Epithelial cell of proximal tubule (primary cell): ENCODE measurements around the gene MPO. TPM values are rescaled to one million over a fixed set of nuclear protein-coding genes. Genes with fewer than 3 reads are reported as not detected.

Experiments used
- DNase-seq: peaks from one replicate; pipeline ENCODE4 v3.0.0-alpha.2; 2011; ENCODE audit warnings: low read depth
- H3K4me3 ChIP-seq: 2 replicates; pipeline ENCODE4 v1.5.1; 2011; ENCODE audit warnings: low read depth, mild to moderate bottlenecking, low read length
- CTCF ChIP-seq: conservative IDR thresholded peaks from 2 replicates; pipeline ENCODE4 v1.5.1; 2012; ENCODE audit warnings: low read depth, mild to moderate bottlenecking, low read length
- total RNA-seq: library from RNA; depleted of rRNA; stranded (reverse); fragments of >200 nt; gene quantifications from 2 replicates; pipeline ENCODE4 v1.2.3, GENCODE V29; 2015

The MPO gene
- total RNA-seq, 1 donor from 2014 or later = not detected

DNA sequence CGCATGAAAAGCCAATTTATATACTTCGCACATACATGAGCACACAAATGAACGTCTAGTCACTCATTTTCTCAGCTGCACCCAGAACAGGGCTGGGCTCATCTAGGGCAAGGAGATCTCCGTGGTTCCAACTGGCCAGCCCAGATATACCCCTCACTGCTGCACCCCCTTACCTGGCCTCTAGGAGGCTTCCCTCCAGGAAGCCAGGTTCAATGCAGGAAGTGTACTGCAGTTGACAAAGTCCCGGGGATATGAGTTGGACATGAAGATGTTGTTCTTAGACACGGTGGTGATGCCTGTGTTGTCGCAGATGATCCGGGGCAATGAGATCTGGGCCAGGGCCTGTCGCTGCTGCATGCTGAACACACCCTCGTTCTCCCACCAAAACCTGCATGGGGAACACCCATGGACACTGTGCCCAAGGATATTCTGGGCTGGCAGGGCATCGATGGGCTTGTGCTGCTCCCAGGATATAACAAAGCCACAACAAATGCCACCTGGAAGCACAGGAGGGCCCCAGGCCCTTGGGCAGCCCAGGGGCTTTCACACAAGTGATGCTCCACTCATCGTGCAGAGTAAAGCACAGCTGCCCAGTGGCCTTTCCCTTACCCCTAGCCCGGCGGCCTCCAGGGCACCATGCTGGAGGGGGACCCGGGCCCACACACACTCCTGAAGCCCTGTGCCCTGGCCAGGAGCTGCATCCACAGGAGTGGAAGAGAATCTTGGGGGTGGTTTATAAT, 10.1 kb downstream of the MPO start:
- peak; percentile 24 for TF ChIP-seq CTCF
- no peak overlapping the region for H3K4me3 ChIP-seq

DNA sequence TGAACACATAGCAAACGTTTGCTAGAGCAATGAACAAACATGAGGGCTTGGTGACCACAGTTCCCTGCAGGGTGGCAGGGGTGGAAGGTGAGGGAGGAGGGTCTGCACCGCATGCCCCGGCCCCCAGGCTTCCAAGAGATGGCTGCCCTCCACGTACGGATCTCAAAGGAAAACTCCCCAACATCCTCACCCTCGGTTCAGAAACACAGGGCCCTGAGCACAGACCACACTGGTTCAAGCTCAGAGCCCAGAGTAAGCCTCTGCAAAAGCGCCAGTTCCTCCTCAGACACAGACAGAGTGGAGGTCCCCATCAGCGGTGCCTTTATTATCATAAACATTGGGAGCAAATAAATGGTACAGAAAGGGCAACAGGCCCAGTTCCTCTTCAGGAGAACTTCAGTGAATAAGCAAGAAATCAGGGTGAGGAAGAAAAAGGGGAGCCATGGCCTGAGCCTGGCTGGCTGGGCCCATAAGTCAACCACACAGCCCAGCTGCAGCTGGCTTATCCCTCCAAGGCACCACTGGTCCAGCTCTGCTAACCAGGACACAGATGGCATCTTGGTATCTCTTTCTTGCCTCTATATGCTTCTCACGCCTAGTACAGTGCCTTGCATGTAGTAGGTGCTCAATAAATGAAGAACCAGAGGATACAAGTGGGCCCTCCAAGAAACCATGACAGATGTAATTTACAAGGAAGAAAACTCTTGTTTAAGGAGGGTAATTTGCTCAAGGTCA, 11.0 kb downstream of the MPO start:
- no peak for TF ChIP-seq CTCF
- DNase-seq = no peak
- H3K4me3 ChIP-seq = no peak overlapping the region

More for the DNA sequence above, 10.1 kb downstream of the MPO start:
- DNase-seq = no peak

DNA sequence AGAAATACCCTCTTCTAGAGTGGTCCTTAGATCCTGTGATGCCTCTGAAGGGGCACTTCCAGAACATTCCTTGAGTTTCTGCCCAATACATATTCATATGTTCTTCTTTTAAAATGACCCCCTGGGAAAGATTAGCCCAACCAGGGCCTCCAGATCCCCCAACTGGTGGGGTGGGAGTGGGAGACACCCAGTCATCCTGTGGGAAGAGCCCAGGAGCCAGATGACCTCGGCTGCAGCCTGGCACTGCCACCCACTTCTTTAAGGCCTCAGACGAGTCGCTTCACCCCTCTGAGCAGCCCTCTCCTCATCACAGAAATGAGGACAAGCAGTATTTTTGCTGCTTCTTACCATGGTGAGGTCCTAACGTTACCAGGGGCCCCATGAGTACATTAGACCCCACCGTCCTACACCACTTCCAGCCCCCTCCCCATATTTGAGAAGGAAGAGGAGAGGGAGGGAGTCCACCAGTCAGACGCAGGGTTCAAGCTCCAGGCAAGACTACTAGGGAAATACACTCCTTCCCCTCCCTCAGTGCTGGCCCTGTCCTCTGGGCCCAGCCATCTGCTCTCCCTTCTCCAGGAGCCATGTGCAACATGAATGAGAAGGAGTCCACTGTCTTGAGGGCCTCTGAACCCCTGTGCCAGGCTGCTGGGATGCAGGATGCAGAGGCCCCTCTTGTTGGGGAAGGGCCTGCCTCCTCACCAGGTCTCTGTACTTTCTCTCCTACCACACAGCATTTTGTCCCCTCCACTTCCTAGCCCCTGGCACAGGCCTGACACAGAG, 11.8 kb downstream of the MPO start:
- no peak overlapping the region for H3K4me3 ChIP-seq
- no peak for DNase-seq
- no peak for TF ChIP-seq CTCF

DNA sequence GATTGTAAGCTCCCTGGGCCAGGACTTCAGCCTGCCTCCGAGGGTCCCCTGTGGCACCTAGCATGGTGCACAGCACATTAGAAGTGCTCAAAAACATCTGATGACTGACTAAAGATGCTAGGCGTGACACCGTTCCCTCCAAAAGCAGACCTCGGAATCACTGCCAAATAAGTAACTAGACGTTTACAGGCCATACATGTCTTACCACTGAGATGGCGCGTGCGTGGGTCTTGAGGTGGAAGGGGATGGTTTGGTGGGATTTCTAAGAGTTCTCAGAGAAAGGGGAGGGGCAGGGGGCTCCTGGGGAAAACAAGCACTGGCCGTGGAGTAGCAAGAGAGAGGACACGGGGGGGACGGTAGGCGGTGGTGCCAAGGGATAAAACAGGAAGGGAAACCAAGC, 12.4 kb downstream of the MPO start:
- H3K4me3 ChIP-seq = no peak overlapping the region
- DNase-seq = no peak
- TF ChIP-seq CTCF = no peak

- H3K4me3 ChIP-seq = no peak overlapping the region
- no peak for TF ChIP-seq CTCF
- no peak for DNase-seq
Measured at GRCh38 chr17:58267347-58268324, 13.1 kb downstream of the MPO start.
